ENCODE measurements around the gene JAK1.

DNA sequence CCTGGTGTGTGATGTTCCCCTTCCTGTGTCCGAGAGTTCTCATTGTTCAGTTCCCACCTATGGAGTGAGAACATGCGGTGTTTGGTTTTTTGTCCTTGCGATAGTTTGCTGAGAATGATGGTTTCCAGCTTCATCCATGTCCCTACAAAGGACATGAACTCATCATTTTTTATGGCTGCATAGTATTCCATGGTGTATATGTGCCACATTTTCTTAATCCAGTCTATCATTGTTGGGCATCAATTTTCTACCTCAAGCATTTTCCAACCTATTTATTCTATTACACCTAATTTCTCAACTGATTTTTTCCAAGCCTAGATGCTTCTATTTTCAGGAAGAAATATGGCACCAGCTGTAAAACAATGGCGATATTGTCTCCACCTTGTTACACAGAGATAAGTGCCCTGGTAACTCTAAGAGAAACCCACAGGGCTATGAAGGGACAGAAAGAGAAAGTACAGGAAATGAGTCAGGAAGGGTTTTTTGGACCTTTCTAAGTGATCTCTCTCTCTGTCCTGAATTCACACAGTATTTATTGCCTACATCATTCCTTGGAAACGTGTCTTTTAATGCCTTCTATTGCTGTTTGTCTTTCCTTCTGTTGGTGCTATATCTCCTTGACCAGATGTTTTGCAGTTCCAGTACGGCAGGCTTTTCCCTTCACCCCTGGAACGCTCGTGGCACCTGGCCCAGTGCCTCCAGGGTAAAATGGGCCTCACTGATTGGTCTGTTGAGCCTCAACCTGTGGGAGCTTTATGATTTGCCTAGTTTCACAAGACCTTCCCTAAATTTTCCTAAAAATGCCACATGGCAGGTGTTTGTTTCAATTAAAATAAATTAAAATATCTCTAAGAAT is 14.6 kb upstream of the JAK1 start:
- TF ChIP-seq YY1 (IDR thresholded peaks at IDR 0.05; ENCODE audit: low read depth) (no peak), TAF1 (IDR thresholded peaks at IDR 0.05; ENCODE audit: low read depth) (no peak), EP300 (IDR thresholded peaks at IDR 0.05; ENCODE audit: borderline replicate concordance) (no peak), FOXM1 (IDR thresholded peaks at IDR 0.05; ENCODE audit: borderline replicate concordance, low read depth) (no peak), TEAD4 (IDR thresholded peaks at IDR 0.05) (no peak), CREB1 (IDR thresholded peaks at IDR 0.05; ENCODE audit: low read depth) (no peak), TCF12 (IDR thresholded peaks at IDR 0.05; ENCODE audit: low read depth) (no peak), NFIC (IDR thresholded peaks at IDR 0.05) (no peak), REST (IDR thresholded peaks at IDR 0.05; ENCODE audit: low read depth) (no peak)
- TF ChIP-seq, protein P1, sequence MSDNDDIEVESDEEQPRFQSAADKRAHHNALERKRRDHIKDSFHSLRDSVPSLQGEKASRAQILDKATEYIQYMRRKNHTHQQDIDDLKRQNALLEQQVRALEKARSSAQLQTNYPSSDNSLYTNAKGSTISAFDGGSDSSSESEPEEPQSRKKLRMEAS (IDR thresholded peaks at IDR 0.05): no peak

Measured in Ishikawa (cell line).